ENCODE measurements around the gene SYNE2. TPM values are rescaled to one million over a fixed set of nuclear protein-coding genes. Genes with fewer than 3 reads are reported as not detected.

Gene SYNE2
- total RNA-seq, 2 experiments from 2014 or later, result 18.4 to 21.8 TPM

GRCh38 chr14:64220056-64220455 lies 367.3 kb downstream of the SYNE2 start:
- ATAC-seq, result no peak
- Mint-ChIP-seq H3K4me1 (no peaks in the 10 kb centered on the region), H3K27ac (no peak overlapping the region), H3K4me3 (no peak overlapping the region), H3K36me3 (ENCODE audit: low read depth) (peaks cover 26% of the 10 kb centered on the region), H3K27me3 (no peaks in the 10 kb centered on the region), H3K9me3 (ENCODE audit: low read depth) (no peaks in the 10 kb centered on the region)
- ChIA-PET CTCF (interaction anchor here (0.7 kb wide), 1 partner anchor 84 kb away, joined by 3 read pairs; no protein-coding TSS in a partner anchor), POLR2A (no interaction called here)
- no peak for DNase-seq
- intact Hi-C loops (cut with DNase I, micrococcal nuclease), result no loop called here

GRCh38 chr14:64220466-64220865 lies 367.7 kb downstream of the SYNE2 start:
- Mint-ChIP-seq H3K27ac (no peak overlapping the region), H3K4me1 (no peaks in the 10 kb centered on the region)

GRCh38 chr14:64221391-64222003 lies 368.7 kb downstream of the SYNE2 start:
- Mint-ChIP-seq H3K36me3 (ENCODE audit: low read depth) (peaks cover 19% of the 10 kb centered on the region), H3K4me3 (no peak overlapping the region), H3K27me3 (no peaks in the 10 kb centered on the region), H3K4me1 (no peaks in the 10 kb centered on the region), H3K9me3 (ENCODE audit: low read depth) (no peaks in the 10 kb centered on the region), H3K27ac (no peak overlapping the region)
- ChIA-PET POLR2A (no interaction called here), CTCF (interaction anchor here (0.6 kb wide), 1 partner anchor 39 kb away, joined by 3 read pairs; no protein-coding TSS in a partner anchor)
- intact Hi-C loops (cut with DNase I, micrococcal nuclease), result no loop called here
- ATAC-seq (no peak), DNase-seq (no peak)

More at GRCh38 chr14:64220466-64220865, 367.7 kb downstream of the SYNE2 start:
- ATAC-seq (no peak), DNase-seq (no peak)
- Mint-ChIP-seq H3K36me3 (ENCODE audit: low read depth) (peaks cover 26% of the 10 kb centered on the region), H3K9me3 (ENCODE audit: low read depth) (no peaks in the 10 kb centered on the region), H3K4me3 (no peak overlapping the region), H3K27me3 (no peaks in the 10 kb centered on the region)
- CTCF ChIA-PET, result interaction anchor here (0.6 to 0.7 kb wide), 2 partner anchors 84 to 318 kb away, joined by 3 read pairs; no protein-coding TSS in a partner anchor
- intact Hi-C loops (cut with DNase I, micrococcal nuclease), result no loop called here
- POLR2A ChIA-PET, result no interaction called here

GRCh38 chr14:64225151-64225757 lies 372.4 kb downstream of the SYNE2 start:
- H3K27me3 Mint-ChIP-seq, result no peaks in the 10 kb centered on the region
- POLR2A ChIA-PET, result no interaction called here
- no peaks in the 10 kb centered on the region for H3K9me3 Mint-ChIP-seq (ENCODE audit: low read depth)
- H3K27ac Mint-ChIP-seq, result no peak overlapping the region
- ATAC-seq, result no peak
- intact Hi-C loops (cut with DNase I, micrococcal nuclease), result no loop called here
- no peak overlapping the region for H3K4me3 Mint-ChIP-seq
- CTCF ChIA-PET, result interaction anchor here (1.5 to 3.3 kb wide), 2 partner anchors 70 to 78 kb away, joined by 4 to 10 read pairs; partner anchors contain the start of gene ESR2
- DNase-seq, result no peak
- peaks cover 13% of the 10 kb centered on the region for H3K36me3 Mint-ChIP-seq (ENCODE audit: low read depth)
- no peaks in the 10 kb centered on the region for H3K4me1 Mint-ChIP-seq

GRCh38 chr14:64227856-64228255 lies 375.1 kb downstream of the SYNE2 start:
- ATAC-seq (no peak), DNase-seq (no peak)
- H3K27me3 Mint-ChIP-seq, result no peaks in the 10 kb centered on the region
- intact Hi-C loops (cut with DNase I, micrococcal nuclease), result no loop called here
- ChIA-PET CTCF (interaction anchor here (0.7 to 1.1 kb wide), 2 partner anchors 11 to 76 kb away, joined by 3 read pairs; no protein-coding TSS in a partner anchor), POLR2A (no interaction called here)
- peaks cover 9% of the 10 kb centered on the region for H3K4me1 Mint-ChIP-seq
- peaks cover 7% of the 10 kb centered on the region for H3K36me3 Mint-ChIP-seq (ENCODE audit: low read depth)
- no peak overlapping the region for H3K4me3 Mint-ChIP-seq
- no peak overlapping the region for H3K27ac Mint-ChIP-seq
- no peaks in the 10 kb centered on the region for H3K9me3 Mint-ChIP-seq (ENCODE audit: low read depth)

GRCh38 chr14:64229489-64229888 lies 376.7 kb downstream of the SYNE2 start:
- CTCF ChIA-PET, result no interaction called here

GRCh38 chr14:64232095-64232838 lies 379.5 kb downstream of the SYNE2 start:
- Mint-ChIP-seq H3K4me1 (peaks cover 14% of the 10 kb centered on the region), H3K27ac (no peak overlapping the region), H3K4me3 (no peak overlapping the region), H3K36me3 (ENCODE audit: low read depth) (peaks cover 2% of the 10 kb centered on the region), H3K9me3 (ENCODE audit: low read depth) (no peaks in the 10 kb centered on the region), H3K27me3 (no peaks in the 10 kb centered on the region)
- POLR2A ChIA-PET, result interaction anchor here (0.6 kb wide), 1 partner anchor 263 kb away, joined by 7 read pairs; no protein-coding TSS in a partner anchor
- CTCF ChIA-PET, result interaction anchor here (0.9 kb wide), 1 partner anchor 35 kb away, joined by 3 read pairs; no protein-coding TSS in a partner anchor
- DNase-seq (peak; percentile 42), ATAC-seq (peak; percentile 76)
- intact Hi-C loops (cut with DNase I, micrococcal nuclease), result loop anchor here (2.0 to 5.0 kb wide), 2 partner anchors 50 to 63 kb away; partner anchors contain the start of gene ESR2 (in 1 of the 2)

More at GRCh38 chr14:64229489-64229888, 376.7 kb downstream of the SYNE2 start:
- Mint-ChIP-seq H3K36me3 (ENCODE audit: low read depth) (peaks cover 4% of the 10 kb centered on the region), H3K27me3 (no peaks in the 10 kb centered on the region), H3K9me3 (ENCODE audit: low read depth) (no peaks in the 10 kb centered on the region), H3K4me3 (no peak overlapping the region), H3K4me1 (peaks cover 14% of the 10 kb centered on the region), H3K27ac (no peak overlapping the region)
- no peak for DNase-seq
- ATAC-seq, result no peak
- intact Hi-C loops (cut with DNase I, micrococcal nuclease), result no loop called here
- POLR2A ChIA-PET, result no interaction called here

GRCh38 chr14:64232944-64233343 lies 380.1 kb downstream of the SYNE2 start:
- no peak overlapping the region for H3K27ac Mint-ChIP-seq
- ATAC-seq, result peak; percentile 17
- H3K4me1 Mint-ChIP-seq, result peaks cover 14% of the 10 kb centered on the region
- H3K36me3 Mint-ChIP-seq (ENCODE audit: low read depth), result peaks cover 2% of the 10 kb centered on the region
- H3K27me3 Mint-ChIP-seq, result no peaks in the 10 kb centered on the region
- POLR2A ChIA-PET, result no interaction called here
- H3K9me3 Mint-ChIP-seq (ENCODE audit: low read depth), result no peaks in the 10 kb centered on the region
- intact Hi-C loops (cut with DNase I, micrococcal nuclease), result loop anchor here (2.0 to 5.0 kb wide), 2 partner anchors 49 to 62 kb away; partner anchors contain the start of gene ESR2 (in 1 of the 2)
- CTCF ChIA-PET, result interaction anchor here (0.9 kb wide), 1 partner anchor 35 kb away, joined by 3 read pairs; no protein-coding TSS in a partner anchor
- no peak for DNase-seq
- H3K4me3 Mint-ChIP-seq, result no peak overlapping the region

GRCh38 chr14:64233531-64234190 lies 380.9 kb downstream of the SYNE2 start:
- POLR2A ChIA-PET, result no interaction called here
- CTCF ChIA-PET, result no interaction called here
- peaks cover 14% of the 10 kb centered on the region for H3K4me1 Mint-ChIP-seq
- no peak for DNase-seq
- peak overlapping the region; percentile 7 for H3K27ac Mint-ChIP-seq
- H3K36me3 Mint-ChIP-seq (ENCODE audit: low read depth), result no peaks in the 10 kb centered on the region
- intact Hi-C loops (cut with DNase I, micrococcal nuclease), result loop anchor here (2.0 to 5.0 kb wide), 2 partner anchors 49 to 61 kb away; partner anchors contain the start of gene ESR2 (in 1 of the 2)
- no peak for ATAC-seq
- H3K9me3 Mint-ChIP-seq (ENCODE audit: low read depth), result no peaks in the 10 kb centered on the region
- no peak overlapping the region for H3K4me3 Mint-ChIP-seq
- no peaks in the 10 kb centered on the region for H3K27me3 Mint-ChIP-seq

GRCh38 chr14:64234877-64235651 lies 382.3 kb downstream of the SYNE2 start:
- ChIA-PET CTCF (interaction anchor here (0.6 to 1.3 kb wide), 2 partner anchors 9 to 22 kb away, joined by 3 to 4 read pairs; no protein-coding TSS in a partner anchor), POLR2A (no interaction called here)
- H3K4me3 Mint-ChIP-seq, result no peak overlapping the region
- H3K4me1 Mint-ChIP-seq, result peaks cover 14% of the 10 kb centered on the region
- H3K27me3 Mint-ChIP-seq, result peaks cover 3% of the 10 kb centered on the region
- DNase-seq (no peak), ATAC-seq (no peak)
- H3K27ac Mint-ChIP-seq, result no peak overlapping the region
- H3K9me3 Mint-ChIP-seq (ENCODE audit: low read depth), result no peaks in the 10 kb centered on the region
- H3K36me3 Mint-ChIP-seq (ENCODE audit: low read depth), result no peaks in the 10 kb centered on the region
- intact Hi-C loops (cut with DNase I, micrococcal nuclease), result loop anchor here in 1 of 2 experiments (5.0 kb wide), 1 partner anchor 47 kb away; no protein-coding TSS in a partner anchor

Data from activated CD4-positive, alpha-beta T cell treated with anti-CD3 and anti-CD28 coated beads for 36 hours (primary cell).